ENCODE data around the gene ZFP92.

- TF ChIP-seq CTCF (IDR thresholded peaks at IDR 0.05) (no peak), POLR2A (IDR thresholded peaks at IDR 0.05) (no peak)
Measured at GRCh38 chrX:153387345-153387744, 23.9 kb upstream of the ZFP92 start.

Measured in testis (tissue), 2 donors.